Measurements from ENCODE around the gene COPZ1. TPM values are rescaled to one million over a fixed set of nuclear protein-coding genes. Genes with fewer than 3 reads are reported as not detected.

Gene COPZ1
- total and polyA plus RNA-seq, 9 of the 15 experiments (the other 6 are each of a cell fraction or from before 2014, with no cell fraction given) = 137 to 487 (median 233) TPM

DNA sequence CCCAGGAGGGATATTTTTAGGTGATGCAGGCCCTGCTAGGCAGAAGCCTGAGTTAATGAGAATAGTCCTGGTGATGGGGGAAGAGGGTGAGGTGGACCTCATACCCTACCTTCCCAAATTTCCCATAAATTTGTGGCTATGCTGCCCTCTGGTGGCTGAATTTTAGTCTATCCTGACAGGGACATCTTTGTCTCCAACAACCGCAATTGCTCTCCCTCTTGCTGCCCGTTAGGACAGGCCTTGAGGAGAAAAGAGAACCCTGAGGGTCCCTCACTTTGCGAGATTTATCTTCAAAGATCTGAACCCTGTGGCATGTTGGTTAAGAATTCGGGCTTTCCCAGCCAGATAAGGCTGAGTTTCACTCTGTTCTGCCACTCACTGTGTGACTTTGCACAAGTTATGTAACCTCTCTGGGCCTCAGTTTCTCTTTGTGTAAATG, 69.4 kb downstream of the COPZ1 start (continued):
- no peak for TF ChIP-seq ZNF318 (IDR thresholded peaks at IDR 0.05; ENCODE audit: borderline replicate concordance in 1 of 2, low read depth in 1 of 2)
- TF ChIP-seq, protein P1, sequence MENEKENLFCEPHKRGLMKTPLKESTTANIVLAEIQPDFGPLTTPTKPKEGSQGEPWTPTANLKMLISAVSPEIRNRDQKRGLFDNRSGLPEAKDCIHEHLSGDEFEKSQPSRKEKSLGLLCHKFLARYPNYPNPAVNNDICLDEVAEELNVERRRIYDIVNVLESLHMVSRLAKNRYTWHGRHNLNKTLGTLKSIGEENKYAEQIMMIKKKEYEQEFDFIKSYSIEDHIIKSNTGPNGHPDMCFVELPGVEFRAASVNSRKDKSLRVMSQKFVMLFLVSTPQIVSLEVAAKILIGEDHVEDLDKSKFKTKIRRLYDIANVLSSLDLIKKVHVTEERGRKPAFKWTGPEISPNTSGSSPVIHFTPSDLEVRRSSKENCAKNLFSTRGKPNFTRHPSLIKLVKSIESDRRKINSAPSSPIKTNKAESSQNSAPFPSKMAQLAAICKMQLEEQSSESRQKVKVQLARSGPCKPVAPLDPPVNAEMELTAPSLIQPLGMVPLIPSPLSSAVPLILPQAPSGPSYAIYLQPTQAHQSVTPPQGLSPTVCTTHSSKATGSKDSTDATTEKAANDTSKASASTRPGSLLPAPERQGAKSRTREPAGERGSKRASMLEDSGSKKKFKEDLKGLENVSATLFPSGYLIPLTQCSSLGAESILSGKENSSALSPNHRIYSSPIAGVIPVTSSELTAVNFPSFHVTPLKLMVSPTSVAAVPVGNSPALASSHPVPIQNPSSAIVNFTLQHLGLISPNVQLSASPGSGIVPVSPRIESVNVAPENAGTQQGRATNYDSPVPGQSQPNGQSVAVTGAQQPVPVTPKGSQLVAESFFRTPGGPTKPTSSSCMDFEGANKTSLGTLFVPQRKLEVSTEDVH (IDR thresholded peaks at IDR 0.05; ENCODE audit: low read depth, partially characterized antibody) = no peak
- no peak for TF ChIP-seq HNRNPK (IDR thresholded peaks at IDR 0.05; ENCODE audit: low read depth, low read length, poor library complexity, severe bottlenecking)
- no peak for TF ChIP-seq EGR1 (conservative IDR thresholded peaks at IDR 0.05)
- TF ChIP-seq, protein P2, sequence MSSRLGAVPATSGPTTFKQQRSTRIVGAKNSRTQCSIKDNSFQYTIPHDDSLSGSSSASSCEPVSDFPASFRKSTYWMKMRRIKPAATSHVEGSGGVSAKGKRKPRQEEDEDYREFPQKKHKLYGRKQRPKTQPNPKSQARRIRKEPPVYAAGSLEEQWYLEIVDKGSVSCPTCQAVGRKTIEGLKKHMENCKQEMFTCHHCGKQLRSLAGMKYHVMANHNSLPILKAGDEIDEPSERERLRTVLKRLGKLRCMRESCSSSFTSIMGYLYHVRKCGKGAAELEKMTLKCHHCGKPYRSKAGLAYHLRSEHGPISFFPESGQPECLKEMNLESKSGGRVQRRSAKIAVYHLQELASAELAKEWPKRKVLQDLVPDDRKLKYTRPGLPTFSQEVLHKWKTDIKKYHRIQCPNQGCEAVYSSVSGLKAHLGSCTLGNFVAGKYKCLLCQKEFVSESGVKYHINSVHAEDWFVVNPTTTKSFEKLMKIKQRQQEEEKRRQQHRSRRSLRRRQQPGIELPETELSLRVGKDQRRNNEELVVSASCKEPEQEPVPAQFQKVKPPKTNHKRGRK (tag; IDR thresholded peaks at IDR 0.05) = no peak
- no peak for TF ChIP-seq SRSF9 (IDR thresholded peaks at IDR 0.05; ENCODE audit: borderline replicate concordance, low read depth, low read length)
- no peak; the same call in 1 of the 2 replicates for TF ChIP-seq SIN3B (IDR thresholded peaks at IDR 0.05; ENCODE audit: low read depth)
- TF ChIP-seq NFE2 (IDR thresholded peaks at IDR 0.05; ENCODE audit: low read depth) = 0 out of 2 replicates have a peak, but pooled peaks have one; percentile 6
- TF ChIP-seq LCOR (CRISPR knock-in tag; IDR thresholded peaks at IDR 0.05) = peak; percentile 77; the same call in 1 of the 2 replicates
- TF ChIP-seq MEIS2 (IDR thresholded peaks at IDR 0.05; ENCODE audit: partially characterized antibody) = no peak
- no peak for TF ChIP-seq HBP1 (CRISPR knock-in tag; IDR thresholded peaks at IDR 0.05)
- TF ChIP-seq, protein P3, sequence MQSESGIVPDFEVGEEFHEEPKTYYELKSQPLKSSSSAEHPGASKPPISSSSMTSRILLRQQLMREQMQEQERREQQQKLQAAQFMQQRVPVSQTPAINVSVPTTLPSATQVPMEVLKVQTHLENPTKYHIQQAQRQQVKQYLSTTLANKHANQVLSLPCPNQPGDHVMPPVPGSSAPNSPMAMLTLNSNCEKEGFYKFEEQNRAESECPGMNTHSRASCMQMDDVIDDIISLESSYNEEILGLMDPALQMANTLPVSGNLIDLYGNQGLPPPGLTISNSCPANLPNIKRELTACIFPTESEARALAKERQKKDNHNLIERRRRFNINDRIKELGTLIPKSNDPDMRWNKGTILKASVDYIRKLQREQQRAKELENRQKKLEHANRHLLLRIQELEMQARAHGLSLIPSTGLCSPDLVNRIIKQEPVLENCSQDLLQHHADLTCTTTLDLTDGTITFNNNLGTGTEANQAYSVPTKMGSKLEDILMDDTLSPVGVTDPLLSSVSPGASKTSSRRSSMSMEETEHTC (IDR thresholded peaks at IDR 0.05) = no peak
